GM18508 (cell line): ENCODE results near the gene CKLF.

Experiments used
- ATAC-seq: cut with Tn5 transposase; IDR thresholded peaks from one replicate; pipeline ENCODE4 v1.9.1; 2021; ENCODE audit warnings: moderate number of reproducible peaks; ENCODE audit not compliant: insufficient read depth, unreplicated experiment

The CKLF gene

GRCh38 chr16:66539623-66540469, 12.5 kb upstream of the CKLF start:
- no peak for ATAC-seq

- ATAC-seq: no peak
Observed at GRCh38 chr16:66541388-66542355, 10.7 kb upstream of the CKLF start.

- ATAC-seq: no peak
Observed at GRCh38 chr16:66542396-66542795, 10.0 kb upstream of the CKLF start.

GRCh38 chr16:66543541-66543940, 8.8 kb upstream of the CKLF start:
- ATAC-seq: no peak

- ATAC-seq: no peak
Observed at GRCh38 chr16:66544016-66544757, 8.2 kb upstream of the CKLF start.

- no peak for ATAC-seq
Observed at GRCh38 chr16:66547101-66547989, 5.0 kb upstream of the CKLF start.

GRCh38 chr16:66548068-66548467, 4.3 kb upstream of the CKLF start:
- ATAC-seq: no peak

- ATAC-seq: no peak
Observed at GRCh38 chr16:66548868-66549267, 3.5 kb upstream of the CKLF start.

GRCh38 chr16:66549284-66550131, 2.9 kb upstream of the CKLF start, which contains the start of gene TK2:
TK2 (minus strand) TSS chr16:66550122; CDS start chr16:66550061, 61 bp downstream.
- no peak for ATAC-seq

GRCh38 chr16:66551348-66551759, 1.0 kb upstream of the CKLF start:
- ATAC-seq: no peak

GRCh38 chr16:66551788-66552285, 539 bp upstream of the CKLF start:
- no peak for ATAC-seq

- ATAC-seq: no peak
Observed at GRCh38 chr16:66553223-66553622, 847 bp downstream of the CKLF start.

GRCh38 chr16:66554021-66554420, 1.6 kb downstream of the CKLF start:
- no peak for ATAC-seq

- no peak for ATAC-seq
Observed at GRCh38 chr16:66554495-66554894, 2.1 kb downstream of the CKLF start.

- no peak for ATAC-seq
Observed at GRCh38 chr16:66560107-66560506, 7.7 kb downstream of the CKLF start.

GRCh38 chr16:66561381-66562080, 9.2 kb downstream of the CKLF start:
- no peak for ATAC-seq

GRCh38 chr16:66562409-66562808, 10.0 kb downstream of the CKLF start:
- no peak for ATAC-seq

GRCh38 chr16:66562986-66563385, 10.6 kb downstream of the CKLF start:
- ATAC-seq: no peak
